ENCODE measurements around the gene NDC80.
"Not testable (repeated sequence)": the region's sequence is repeated elsewhere in the genome, so short reads cannot be mapped to it uniquely, and the experiment has no call there.

NDC80 gene

GRCh38 chr18:2656981-2657512, 85.7 kb downstream of the NDC80 start:
- peak overlapping the region; percentile 99 for H3K27ac ChIP-seq (replicated peaks)
- H3K27me3 ChIP-seq (ENCODE audit: insufficient read depth, poor library complexity, severe bottlenecking) = no peaks in the 10 kb centered on the region
- TF ChIP-seq REST (IDR thresholded peaks at IDR 0.05; ENCODE audit: insufficient replicate concordance, low read depth) (no peak), GABPA (IDR thresholded peaks at IDR 0.05; ENCODE audit: low read depth) (no peak), SPI1 (IDR thresholded peaks at IDR 0.05; ENCODE audit: borderline replicate concordance, low read depth) (no peak), CTCF (IDR thresholded peaks at IDR 0.05; ENCODE audit: insufficient read depth, low read length) (no peak), POLR2AphosphoS5 (IDR thresholded peaks at IDR 0.05; ENCODE audit: low read depth) (no peak)
- no peak for DNase-seq (ENCODE audit: low read depth in 1 of 2, low spot score in 1 of 2)
- H3K4me3 ChIP-seq (replicated peaks; ENCODE audit: insufficient read depth, low read length) = peak overlapping the region; percentile 80

GRCh38 chr18:2657788-2658458, 86.6 kb downstream of the NDC80 start:
- peak overlapping the region; percentile 80 for H3K4me3 ChIP-seq (replicated peaks; ENCODE audit: insufficient read depth, low read length)
- TF ChIP-seq SPI1 (IDR thresholded peaks at IDR 0.05; ENCODE audit: borderline replicate concordance, low read depth) = no peak
- no peak; the same call in 1 of the 2 replicates for TF ChIP-seq GABPA (IDR thresholded peaks at IDR 0.05; ENCODE audit: low read depth)
- TF ChIP-seq REST (IDR thresholded peaks at IDR 0.05; ENCODE audit: insufficient replicate concordance, low read depth) = no peak
- TF ChIP-seq POLR2AphosphoS5 (IDR thresholded peaks at IDR 0.05; ENCODE audit: low read depth) = peak; percentile 23; the same call in 1 of the 2 replicates
- H3K27ac ChIP-seq (replicated peaks) = peak overlapping the region; percentile 99
- peak in 1 of 2 experiments; percentile 51 for DNase-seq (ENCODE audit: low read depth in 1 of 2, low spot score in 1 of 2)
- no peaks in the 10 kb centered on the region for H3K27me3 ChIP-seq (ENCODE audit: insufficient read depth, poor library complexity, severe bottlenecking)

GRCh38 chr18:2660849-2661248, 89.5 kb downstream of the NDC80 start:
- not testable (repeated sequence) for H3K4me3 ChIP-seq (replicated peaks; ENCODE audit: insufficient read depth, low read length); H3K27me3 ChIP-seq (ENCODE audit: insufficient read depth, poor library complexity, severe bottlenecking); H3K27ac ChIP-seq (replicated peaks); DNase-seq (ENCODE audit: low read depth in 1 of 2, low spot score in 1 of 2)

- DNase-seq (ENCODE audit: low read depth in 1 of 2, low spot score in 1 of 2); H3K27me3 ChIP-seq (ENCODE audit: insufficient read depth, poor library complexity, severe bottlenecking); H3K27ac ChIP-seq (replicated peaks); H3K4me3 ChIP-seq (replicated peaks; ENCODE audit: insufficient read depth, low read length): not testable (repeated sequence)
Measured at GRCh38 chr18:2662288-2662687, 90.9 kb downstream of the NDC80 start.

GRCh38 chr18:2662990-2663389, 91.6 kb downstream of the NDC80 start:
- TF ChIP-seq GABPA (IDR thresholded peaks at IDR 0.05; ENCODE audit: low read depth) = no peak
- Histone ChIP-seq H3K4me3 (replicated peaks; ENCODE audit: insufficient read depth, low read length) (no peak overlapping the region), H3K27ac (replicated peaks) (no peak overlapping the region), H3K27me3 (ENCODE audit: insufficient read depth, poor library complexity, severe bottlenecking) (no peaks in the 10 kb centered on the region)
- DNase-seq (ENCODE audit: low read depth in 1 of 2, low spot score in 1 of 2) = no peak
